Activated T-cell treated with anti-CD3 and anti-CD28 coated beads, Interleukin-2, amount 50 U/mL, for 72 hours (primary cell): ENCODE results near the gene C16orf89. TPM values are rescaled to one million over a fixed set of nuclear protein-coding genes. Genes with fewer than 3 reads are reported as not detected.
A peak's percentile ranks its signal among the peaks of the same experiment; 100 is the strongest.

Experiments
- ATAC-seq, 2 donors: fragments of 150-1000 bp; cut with Tn5 transposase; replicated peaks in 1 of 2; 2 replicates each; pipeline ENCODE4 v1.10.0; 2021; ENCODE audit warnings: moderate library complexity in 2 of 2, mild to moderate bottlenecking in 1 of 2
- DNase-seq, 2 donors: peaks; one replicate each; pipeline ENCODE4 v3.0.0; 2021 to 2022; ENCODE audit warnings: mixed read lengths in 1 of 2
- H3K27ac Mint-ChIP-seq: one replicate; pipeline ENCODE4 v1.8.0; 2022; ENCODE audit warnings: mild to moderate bottlenecking, moderate library complexity, mixed read lengths
- H3K27me3 Mint-ChIP-seq: one replicate; pipeline ENCODE4 v1.8.0; 2022; ENCODE audit warnings: low read depth, mixed read lengths
- H3K36me3 Mint-ChIP-seq, 2 donors: one replicate each; pipeline ENCODE4 v1.8.0; 2022; ENCODE audit warnings: mixed read lengths in 2 of 2, mild to moderate bottlenecking in 1 of 2; ENCODE audit not compliant: insufficient read depth in 2 of 2
- H3K4me1 Mint-ChIP-seq: one replicate; pipeline ENCODE4 v1.8.0; 2022; ENCODE audit warnings: low read depth, mixed read lengths
- H3K4me3 Mint-ChIP-seq, 2 donors: one replicate each; pipeline ENCODE4 v1.8.0; 2022; ENCODE audit warnings: mild to moderate bottlenecking in 2 of 2, mixed read lengths in 2 of 2, moderate library complexity in 2 of 2
- H3K9me3 Mint-ChIP-seq, 2 donors: one replicate each; pipeline ENCODE4 v1.8.0; 2022; ENCODE audit warnings: mixed read lengths in 2 of 2
- total RNA-seq, 2 donors: library from RNA; stranded (reverse); gene quantifications; one replicate each; pipeline ENCODE4 v1.2.3, GENCODE V29; 2022

C16orf89 gene
- total RNA-seq, 2 donors from 2014 or later, result not detected

- Mint-ChIP-seq H3K27me3 (no peaks in the 10 kb centered on the region), H3K4me3 (no peak overlapping the region), H3K27ac (no peak overlapping the region), H3K36me3 (no peaks in the 10 kb centered on the region), H3K9me3 (no peaks in the 10 kb centered on the region), H3K4me1 (no peaks in the 10 kb centered on the region)
- ATAC-seq (no peak), DNase-seq (no peak)
These were observed 23.1 kb downstream of the C16orf89 start for GRCh38 chr16:5042574-5043171.

DNA sequence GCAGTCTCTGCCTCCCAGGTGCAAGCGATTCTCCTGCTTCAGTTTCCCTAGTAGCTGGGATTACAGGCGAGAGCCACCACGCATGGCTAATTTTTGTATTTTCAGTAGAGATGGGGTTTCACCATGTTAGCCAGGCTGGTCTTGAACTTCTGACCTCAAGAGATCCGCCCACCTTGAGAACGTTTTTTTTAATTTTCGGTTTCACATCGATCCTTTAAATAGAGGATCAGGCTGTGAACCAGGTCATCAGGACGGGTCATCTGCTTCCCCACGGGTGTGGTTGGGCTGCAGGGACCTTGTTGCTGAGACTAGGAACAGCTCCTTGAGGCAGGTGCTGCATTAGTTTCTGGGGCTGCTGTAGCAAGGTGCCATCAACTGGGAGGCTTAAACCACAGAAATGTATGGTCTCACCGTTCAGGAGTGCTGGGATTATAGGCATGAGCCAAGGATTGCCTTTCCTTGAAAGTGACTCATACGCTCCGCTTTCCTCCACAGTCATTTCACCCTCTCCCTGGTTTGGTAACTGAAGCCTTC, 24.1 kb downstream of the C16orf89 start:
- DNase-seq, result no peak
- Mint-ChIP-seq H3K4me1 (no peaks in the 10 kb centered on the region), H3K27ac (no peak overlapping the region), H3K9me3 (no peaks in the 10 kb centered on the region), H3K27me3 (no peaks in the 10 kb centered on the region), H3K4me3 (no peak overlapping the region), H3K36me3 (no peaks in the 10 kb centered on the region)
- ATAC-seq, result no peak

GRCh38 chr16:5040451-5040850, 25.3 kb downstream of the C16orf89 start:
- Mint-ChIP-seq H3K9me3 (no peaks in the 10 kb centered on the region), H3K4me1 (no peaks in the 10 kb centered on the region), H3K4me3 (no peak overlapping the region), H3K27ac (no peak overlapping the region), H3K36me3 (no peaks in the 10 kb centered on the region), H3K27me3 (no peaks in the 10 kb centered on the region)
- no peak for DNase-seq
- no peak for ATAC-seq

- Mint-ChIP-seq H3K36me3 (no peaks in the 10 kb centered on the region), H3K27ac (no peak overlapping the region), H3K9me3 (no peaks in the 10 kb centered on the region), H3K4me3 (no peak overlapping the region), H3K4me1 (peaks cover 24% of the 10 kb centered on the region), H3K27me3 (no peaks in the 10 kb centered on the region)
- ATAC-seq (no peak), DNase-seq (no peak)
These were observed 29.3 kb downstream of the C16orf89 start for GRCh38 chr16:5036228-5037156.

DNA sequence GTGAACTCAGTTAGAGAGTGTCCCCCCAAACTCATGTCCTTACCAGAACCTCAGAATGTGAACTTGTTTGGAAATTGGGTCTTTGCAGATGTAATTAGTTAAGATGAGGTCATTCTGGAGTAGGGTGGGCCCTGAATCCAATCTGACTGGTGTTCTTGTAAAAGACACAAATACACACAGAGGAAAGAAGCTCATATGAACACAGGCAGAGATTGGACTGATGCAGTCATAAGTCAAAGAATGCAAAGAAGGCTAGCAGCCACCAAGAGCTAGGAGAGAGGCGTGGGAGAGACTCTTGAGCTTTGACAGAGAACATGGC, 29.9 kb downstream of the C16orf89 start:
- DNase-seq, result no peak
- H3K4me1 Mint-ChIP-seq, result peaks cover 24% of the 10 kb centered on the region
- no peaks in the 10 kb centered on the region for H3K9me3 Mint-ChIP-seq
- ATAC-seq, result no peak
- H3K36me3 Mint-ChIP-seq, result no peaks in the 10 kb centered on the region
- no peaks in the 10 kb centered on the region for H3K27me3 Mint-ChIP-seq
- no peak overlapping the region for H3K4me3 Mint-ChIP-seq
- no peak overlapping the region for H3K27ac Mint-ChIP-seq

DNA sequence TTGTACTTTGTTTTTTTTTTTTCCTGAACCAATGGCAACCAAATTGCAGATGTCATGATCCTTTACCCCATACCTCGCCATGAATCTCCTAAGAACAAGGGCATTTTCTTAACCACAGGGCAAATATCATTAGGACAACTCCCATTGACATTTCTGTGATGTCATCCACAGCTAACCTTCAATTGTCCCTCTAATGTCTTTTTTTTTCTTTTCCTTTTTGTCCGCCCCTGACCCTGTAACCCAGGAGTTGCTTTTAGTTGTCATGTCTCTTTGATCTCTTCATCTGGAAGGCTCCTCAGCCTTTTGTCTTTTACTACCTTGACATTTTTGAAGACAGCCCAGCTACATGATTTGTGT, 31.6 kb downstream of the C16orf89 start:
- no peak for ATAC-seq
- Mint-ChIP-seq H3K9me3 (no peaks in the 10 kb centered on the region), H3K4me1 (peaks cover 24% of the 10 kb centered on the region), H3K4me3 (peak overlapping the region; percentile 83 to 90), H3K27ac (peak overlapping the region; percentile 79), H3K36me3 (no peaks in the 10 kb centered on the region), H3K27me3 (no peaks in the 10 kb centered on the region)
- DNase-seq, result no peak

DNA sequence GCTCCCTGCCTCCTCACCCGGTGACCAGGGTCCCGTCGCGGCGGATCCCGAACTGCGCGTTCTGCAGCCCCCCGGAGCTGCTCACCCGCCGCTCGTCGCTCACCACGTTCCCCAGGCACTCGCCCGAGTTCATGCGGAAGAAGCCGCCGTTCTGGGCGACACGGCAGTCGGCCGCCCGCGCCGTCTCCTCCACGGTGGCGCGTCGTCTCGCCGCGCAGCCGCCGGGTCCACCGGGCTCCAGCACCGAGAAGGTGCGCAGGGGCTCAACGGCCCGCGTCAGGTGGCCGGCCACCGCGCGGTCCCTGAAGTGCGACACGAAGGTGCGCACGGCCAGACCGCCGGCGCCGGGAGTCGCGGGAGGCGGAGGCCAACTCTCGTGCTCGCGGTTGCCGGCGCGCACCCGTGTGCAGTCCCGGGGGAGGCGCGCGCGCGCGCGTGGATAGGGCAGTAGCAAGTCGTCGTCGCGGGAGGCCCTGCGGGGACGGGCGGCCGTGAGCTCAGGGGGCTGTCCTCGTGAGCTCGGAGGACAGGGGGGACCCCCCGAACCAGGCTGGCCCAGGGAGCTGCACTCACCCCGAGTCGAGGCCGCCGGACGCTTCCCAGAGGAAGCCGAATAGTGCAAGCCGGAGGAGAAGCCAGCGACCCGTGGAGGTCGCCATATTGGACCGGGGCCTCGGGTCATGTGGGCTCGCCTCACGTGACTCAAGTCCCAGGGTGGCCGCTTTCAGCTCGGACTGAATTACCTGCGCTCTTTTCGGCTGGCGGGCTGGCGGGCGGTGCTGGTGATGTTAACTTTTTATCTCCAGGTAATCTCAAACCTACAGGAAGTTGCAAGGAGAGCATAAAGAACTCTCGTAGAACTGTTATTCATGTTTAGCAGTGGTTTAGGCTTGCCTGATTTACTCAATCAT, 32.2 kb downstream of the C16orf89 start, which contains the start of gene NAGPA:
TSS of gene NAGPA (minus strand) at position 680 of the 911 bp plus-strand sequence. CDS start at position 659, 21 bp downstream.
- ATAC-seq, result peak; percentile 94 to 96
- peak; percentile 79 to 87 for DNase-seq
- Mint-ChIP-seq H3K27ac (peak within 1 kb of the TSS; percentile 79), H3K9me3 (no peaks in the 10 kb centered on the region), H3K4me3 (peak within 1 kb of the TSS; percentile 83 to 90), H3K4me1 (peaks cover 24% of the 10 kb centered on the region), H3K27me3 (no peaks in the 10 kb centered on the region), H3K36me3 (no peaks in the 10 kb centered on the region)

- no peak for ATAC-seq
- Mint-ChIP-seq H3K4me1 (peaks cover 24% of the 10 kb centered on the region), H3K9me3 (no peaks in the 10 kb centered on the region), H3K36me3 (no peaks in the 10 kb centered on the region), H3K27ac (no peak overlapping the region), H3K27me3 (no peaks in the 10 kb centered on the region), H3K4me3 (peak overlapping the region; percentile 83 to 90)
- DNase-seq, result no peak
These were observed 33.0 kb downstream of the C16orf89 start for GRCh38 chr16:5032748-5033167.

DNA sequence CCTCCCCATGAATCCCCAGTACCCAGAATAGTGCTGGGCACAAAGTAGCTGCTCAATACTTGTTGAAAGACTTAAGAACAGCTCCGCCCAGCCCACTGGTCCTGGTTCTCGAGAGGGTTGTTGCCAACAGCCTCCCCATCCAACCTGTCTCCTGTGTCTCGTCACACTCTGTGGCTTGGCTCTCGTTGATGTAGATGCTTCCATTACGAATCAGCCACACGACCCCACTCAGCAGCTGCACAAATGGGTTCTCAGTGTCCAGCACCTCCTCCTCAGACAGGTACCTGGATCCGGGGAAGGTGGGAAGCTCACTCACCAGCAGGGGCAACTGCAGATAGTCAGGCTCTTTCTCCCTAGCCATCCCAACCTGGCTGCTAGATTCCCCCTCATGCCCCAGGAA, 34.2 kb downstream of the C16orf89 start:
- no peak overlapping the region for H3K27ac Mint-ChIP-seq
- no peak for ATAC-seq
- no peak overlapping the region for H3K4me3 Mint-ChIP-seq
- no peaks in the 10 kb centered on the region for H3K27me3 Mint-ChIP-seq
- H3K4me1 Mint-ChIP-seq, result peaks cover 24% of the 10 kb centered on the region
- DNase-seq, result no peak
- no peaks in the 10 kb centered on the region for H3K9me3 Mint-ChIP-seq
- H3K36me3 Mint-ChIP-seq, result no peaks in the 10 kb centered on the region

- no peak for DNase-seq
- Mint-ChIP-seq H3K27me3 (no peaks in the 10 kb centered on the region), H3K27ac (no peak overlapping the region), H3K9me3 (no peaks in the 10 kb centered on the region), H3K4me3 (no peak overlapping the region), H3K4me1 (peaks cover 24% of the 10 kb centered on the region), H3K36me3 (no peaks in the 10 kb centered on the region)
- no peak for ATAC-seq
These were observed 35.4 kb downstream of the C16orf89 start for GRCh38 chr16:5030251-5030870.

- ATAC-seq (no peak), DNase-seq (no peak)
- Mint-ChIP-seq H3K4me3 (no peak overlapping the region), H3K27ac (no peak overlapping the region), H3K4me1 (peaks cover 17% of the 10 kb centered on the region), H3K36me3 (no peaks in the 10 kb centered on the region), H3K9me3 (no peaks in the 10 kb centered on the region), H3K27me3 (no peaks in the 10 kb centered on the region)
These were observed 36.7 kb downstream of the C16orf89 start for GRCh38 chr16:5028950-5029475.

DNA sequence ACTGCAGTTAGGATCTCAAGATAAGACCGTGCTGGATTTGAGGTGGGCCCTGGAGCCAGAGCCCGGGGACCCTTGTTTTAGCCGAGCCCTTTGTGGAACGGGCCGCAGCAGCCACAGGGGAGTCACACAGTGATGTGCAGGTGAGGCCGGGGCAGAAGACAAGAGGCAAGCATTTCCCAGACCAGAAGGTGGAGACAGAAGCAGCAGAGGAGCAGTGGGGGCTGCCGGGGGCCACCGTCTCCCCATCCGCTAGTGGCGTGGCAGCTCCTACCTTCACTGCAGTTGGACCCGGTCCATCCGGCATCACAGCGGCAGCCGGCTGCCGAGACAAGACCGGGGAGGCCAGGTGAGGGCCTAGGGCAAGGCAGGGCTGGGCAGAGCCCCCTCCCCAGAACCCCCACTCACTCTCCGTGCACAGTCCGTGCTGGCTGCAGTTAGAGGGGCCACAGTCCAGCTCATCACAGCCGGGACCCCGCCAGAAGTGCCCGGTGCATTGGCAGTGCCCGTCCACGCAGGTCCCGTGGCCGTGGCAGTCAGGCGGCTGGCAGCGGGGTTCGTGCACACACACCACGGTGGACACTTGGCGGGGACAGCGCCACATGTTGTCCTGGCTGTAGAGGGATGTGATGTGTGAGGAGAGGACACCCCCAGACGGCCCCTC, 38.1 kb downstream of the C16orf89 start:
- ATAC-seq (no peak), DNase-seq (no peak)
- no peaks in the 10 kb centered on the region for H3K36me3 Mint-ChIP-seq
- no peak overlapping the region for H3K4me3 Mint-ChIP-seq
- H3K4me1 Mint-ChIP-seq, result peaks cover 12% of the 10 kb centered on the region
- H3K27me3 Mint-ChIP-seq, result no peaks in the 10 kb centered on the region
- H3K9me3 Mint-ChIP-seq, result no peaks in the 10 kb centered on the region
- no peak overlapping the region for H3K27ac Mint-ChIP-seq
